GM12891 (cell line): ENCODE data around the gene ELMO1.

Experiments used
- POLR2A ChIP-seq: IDR thresholded peaks from 2 replicates; pipeline ENCODE4 v1.6.1; 2011; ENCODE audit warnings: low read depth, low read length, control low read depth
- POLR2AphosphoS5 ChIP-seq: IDR thresholded peaks from 2 replicates; pipeline ENCODE4 v1.6.1; 2011; ENCODE audit warnings: low read depth, low read length, control low read depth
- POU2F2 ChIP-seq: IDR thresholded peaks from 2 replicates; pipeline ENCODE4 v1.6.1; 2011; ENCODE audit warnings: low read depth, mild to moderate bottlenecking, control low read depth, low read length, moderate library complexity
- SPI1 ChIP-seq: IDR thresholded peaks from 2 replicates; pipeline ENCODE4 v1.6.1; 2011; ENCODE audit warnings: low read depth, low read length, control low read depth
- TAF1 ChIP-seq: IDR thresholded peaks from 2 replicates; pipeline ENCODE4 v1.6.1; 2011; ENCODE audit warnings: low read depth, low read length, control low read depth

DNA sequence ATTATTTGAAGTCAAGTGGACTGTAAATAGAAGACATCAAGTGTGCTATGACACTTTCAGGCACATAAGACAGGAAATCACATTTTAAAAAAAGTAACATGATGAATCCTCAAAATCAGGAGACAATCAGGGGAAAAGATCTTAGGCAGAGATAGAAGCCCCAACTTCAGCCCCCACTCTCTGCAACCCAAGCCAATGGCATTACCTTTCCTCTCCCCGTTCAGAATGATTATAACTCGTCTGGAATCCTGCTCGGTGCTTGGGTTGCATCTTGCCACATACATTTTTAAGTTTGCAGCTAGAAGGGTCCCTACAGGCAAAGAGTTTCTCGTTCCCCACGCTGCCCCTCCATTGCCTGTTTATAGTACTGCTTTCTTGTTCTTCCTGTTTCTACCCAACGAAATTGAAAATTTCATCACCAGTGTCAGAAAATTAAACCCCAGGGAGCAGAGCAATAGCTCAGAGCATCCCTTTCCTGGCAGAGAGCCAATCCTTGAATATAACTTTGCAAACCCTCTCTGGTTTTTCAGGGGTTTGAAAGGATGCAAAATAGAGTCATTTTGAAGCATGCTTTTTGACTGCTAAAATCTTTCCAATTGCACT lies 463.9 kb downstream of the ELMO1 start:
- TF ChIP-seq POLR2AphosphoS5 (no peak), POLR2A (no peak), TAF1 (no peak), SPI1 (no peak), POU2F2 (no peak)
